Stimulated activated CD4-positive, alpha-beta T cell treated with anti-CD3 and anti-CD28 coated beads, Interleukin-12 subunit alpha, Interleukin-12 subunit beta, amount 100 ng/mL, for 24 hours (primary cell): ENCODE results near the gene LILRA5.
"Not testable (repeated sequence)": the region's sequence is repeated elsewhere in the genome, so short reads cannot be mapped to it uniquely, and the experiment has no call there.

Experiments used
- DNase-seq, 2 experiments: peaks; one replicate each; pipeline ENCODE4 v3.0.0-alpha.2; 2020; ENCODE audit warnings: low read depth in 2 of 2

LILRA5 gene

DNA sequence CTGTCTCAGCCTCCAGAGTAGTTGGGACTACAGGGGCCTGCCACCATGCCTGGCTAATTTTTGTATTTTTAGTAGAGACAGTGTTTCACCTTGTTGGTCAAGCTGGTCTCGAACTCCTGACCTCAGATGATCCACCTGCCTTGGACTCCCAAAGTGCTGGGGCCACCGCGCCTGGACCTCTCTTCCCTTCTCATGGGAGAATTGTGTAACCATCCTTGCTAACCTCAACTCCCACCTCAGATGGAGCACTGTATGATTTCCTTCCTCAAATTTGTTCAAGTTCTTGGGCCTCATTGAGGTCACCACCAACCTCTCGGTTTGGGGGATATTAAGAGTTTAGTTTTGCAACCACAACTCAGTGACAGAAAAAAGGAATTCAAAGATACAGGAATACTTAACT lies 10.7 kb downstream of the LILRA5 start:
- no peak for DNase-seq

DNA sequence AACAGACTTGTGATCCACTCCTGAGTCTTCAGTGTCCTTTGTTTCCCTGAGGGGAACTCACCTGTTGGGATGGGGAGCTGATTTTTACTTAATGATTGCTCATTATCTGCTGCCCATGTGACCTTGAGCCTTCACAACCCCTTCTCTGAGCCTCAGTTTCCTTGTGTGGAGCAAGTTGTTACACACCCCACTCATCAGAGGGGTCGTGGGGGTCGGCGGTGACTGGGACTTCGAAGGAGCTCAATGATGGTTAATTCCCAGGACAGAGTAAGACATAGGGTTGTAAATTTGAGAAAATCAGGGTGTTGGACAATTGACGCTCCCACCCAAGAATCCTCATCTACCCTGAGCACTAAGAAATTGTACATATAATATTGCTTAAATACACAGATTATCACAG lies 13.5 kb downstream of the LILRA5 start:
- no peak for DNase-seq

DNA sequence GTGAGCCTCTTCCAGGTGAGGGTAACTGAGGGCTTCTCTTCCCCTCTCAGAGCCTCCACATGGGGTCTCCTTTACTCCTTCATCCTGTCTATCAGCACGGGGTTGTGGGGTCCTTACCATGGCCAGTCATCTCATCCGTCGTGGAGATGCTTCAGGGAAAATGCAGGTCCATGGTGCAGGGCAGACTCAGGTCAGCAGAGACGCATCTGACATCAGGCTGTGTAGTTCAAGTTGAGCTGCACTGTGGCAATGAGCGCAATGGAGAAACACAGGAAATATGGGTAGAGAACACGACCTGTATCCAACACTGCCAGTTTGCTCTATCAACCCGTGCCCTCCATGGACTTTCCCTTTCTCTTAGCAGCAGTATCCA lies 13.9 kb downstream of the LILRA5 start:
- DNase-seq = no peak

DNA sequence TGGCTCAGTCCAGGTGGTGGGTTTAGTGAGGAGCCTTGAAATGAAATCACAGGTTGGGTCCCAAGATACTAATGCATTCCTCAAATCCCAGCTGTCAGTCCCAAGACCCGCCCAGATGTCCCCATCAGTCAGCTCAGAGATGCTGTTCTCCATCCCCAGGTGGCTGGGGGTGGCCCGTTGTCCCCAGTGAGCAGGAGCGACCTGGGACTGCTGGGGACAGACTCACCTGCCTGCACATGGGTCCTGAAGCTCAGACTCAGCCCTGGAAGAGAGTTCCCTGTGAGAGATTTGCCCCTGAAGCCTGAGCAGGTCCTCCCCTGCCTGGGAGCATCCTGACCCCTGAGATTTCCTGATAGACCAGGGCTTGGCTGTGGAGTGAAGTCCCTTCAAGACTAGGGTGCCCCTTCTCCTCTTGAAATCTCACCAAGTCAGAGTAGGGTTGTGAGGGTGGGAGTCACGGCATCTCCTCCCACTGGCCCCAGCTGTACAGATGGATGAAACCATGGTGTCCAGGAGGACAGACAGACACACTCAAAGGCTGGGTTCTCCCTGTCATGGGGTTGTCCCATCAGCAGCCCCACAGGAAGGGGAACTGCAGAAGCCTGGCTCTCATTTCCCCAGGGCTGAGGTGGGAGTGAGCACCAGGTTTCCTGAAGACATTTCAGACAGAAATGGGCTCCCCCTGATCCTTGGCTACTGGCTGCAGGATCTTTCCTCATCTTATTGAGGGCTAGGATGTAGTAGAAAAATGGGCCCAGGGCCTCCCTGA lies 14.4 kb downstream of the LILRA5 start:
- DNase-seq = no peak

DNA sequence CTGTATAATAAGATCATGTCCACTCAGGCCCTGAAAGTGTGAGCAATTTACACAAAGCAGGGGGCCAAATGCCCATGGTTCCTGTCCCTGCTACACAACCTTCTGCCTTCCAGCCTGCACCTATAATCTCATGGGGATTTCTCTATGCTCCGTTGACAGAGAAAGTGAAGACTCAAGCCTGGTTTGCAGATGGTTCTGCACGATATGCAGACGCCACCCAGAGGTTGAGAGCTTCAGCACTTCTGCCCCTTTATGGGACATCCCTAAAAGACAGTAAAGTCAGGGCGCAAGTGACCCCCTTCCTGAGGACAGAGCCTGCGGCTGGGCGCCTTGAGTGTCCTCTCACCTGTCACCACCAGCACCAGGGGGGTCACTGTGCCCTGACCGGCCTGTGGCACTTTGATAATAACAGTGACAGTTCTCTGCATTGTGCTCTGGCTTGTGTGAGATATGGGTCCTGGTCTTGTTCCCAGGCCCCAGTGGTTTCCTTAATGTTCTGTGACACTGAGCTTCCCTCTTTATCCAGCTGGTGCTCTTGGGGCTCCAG lies 15.1 kb downstream of the LILRA5 start:
- DNase-seq = no peak

DNA sequence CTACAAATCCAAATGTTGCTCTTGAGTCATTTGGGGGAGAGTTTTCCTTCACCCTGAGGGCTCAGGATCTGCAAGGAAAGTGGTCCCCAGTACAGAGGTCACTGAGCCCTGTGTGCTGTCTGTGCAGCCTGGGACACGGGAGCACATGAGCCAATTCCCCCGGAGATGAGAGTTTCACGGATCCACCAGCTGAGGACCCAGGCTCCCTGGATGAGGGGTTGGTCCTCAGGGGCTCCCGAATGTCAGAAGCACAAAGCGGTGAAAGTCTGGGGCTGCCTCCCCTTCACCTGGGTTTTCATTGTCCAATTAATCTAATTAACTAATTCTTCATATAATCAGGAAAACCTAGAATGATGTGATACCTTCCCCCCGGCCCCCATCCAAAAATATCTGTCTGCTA lies 18.4 kb downstream of the LILRA5 start:
- DNase-seq = no peak

DNA sequence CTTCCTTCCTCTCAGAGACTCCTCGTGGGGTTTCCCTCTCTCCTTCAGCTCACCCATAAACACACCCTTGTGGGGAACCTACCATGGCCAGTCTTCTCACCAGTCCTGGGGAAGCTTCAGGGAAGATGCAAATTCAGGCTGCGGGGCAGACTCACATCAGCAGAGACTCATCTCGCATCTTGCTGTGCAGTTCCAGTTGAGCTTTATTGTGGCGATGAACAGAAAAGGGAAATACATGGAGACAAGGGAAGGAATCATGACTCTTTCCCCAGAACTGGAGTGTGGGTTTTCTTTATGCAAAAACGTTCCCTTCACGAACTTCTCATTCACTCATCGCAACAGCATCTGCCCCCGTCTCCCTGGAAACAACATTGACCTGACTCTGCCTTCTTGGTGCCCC lies 23.8 kb downstream of the LILRA5 start:
- DNase-seq = not testable (repeated sequence)

DNA sequence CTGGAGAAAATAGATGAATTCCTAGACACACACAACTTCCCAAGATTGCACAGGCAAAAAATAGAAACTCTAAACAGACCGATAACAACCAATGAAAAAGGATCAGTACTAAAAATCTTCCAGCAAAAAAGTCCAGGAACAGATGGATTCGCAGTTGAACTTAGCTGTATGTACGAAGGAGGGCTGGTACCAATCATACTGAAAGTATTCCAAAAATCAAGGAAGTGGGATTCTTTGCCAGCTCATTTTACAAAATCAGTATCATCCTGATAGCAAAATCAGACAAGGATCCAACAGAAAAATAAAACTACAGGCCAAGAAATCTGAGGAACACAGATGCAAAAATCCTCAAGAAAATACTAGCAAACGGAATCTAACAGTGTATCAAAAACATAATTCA lies 25.5 kb downstream of the LILRA5 start:
- no peak for DNase-seq

DNA sequence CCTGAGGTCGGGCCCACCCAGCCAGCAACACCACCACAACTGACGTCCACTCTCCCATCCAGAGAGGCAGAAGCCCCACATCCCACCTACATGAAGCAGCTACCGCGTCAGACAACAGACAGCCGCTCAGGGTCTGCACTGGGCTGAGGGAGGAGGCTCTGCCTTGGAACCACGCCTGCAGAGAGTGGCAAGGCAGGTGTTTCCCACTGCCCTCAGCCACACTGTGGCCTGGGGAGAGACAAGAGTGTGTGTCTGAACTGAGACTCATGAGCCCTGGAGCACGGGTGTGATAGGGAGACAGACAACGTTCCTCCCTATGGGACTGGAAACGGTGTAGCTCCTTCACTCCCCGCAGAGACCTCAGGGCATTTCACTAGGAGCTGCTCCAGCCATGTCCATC lies 26.7 kb downstream of the LILRA5 start:
- not testable (repeated sequence) for DNase-seq

DNA sequence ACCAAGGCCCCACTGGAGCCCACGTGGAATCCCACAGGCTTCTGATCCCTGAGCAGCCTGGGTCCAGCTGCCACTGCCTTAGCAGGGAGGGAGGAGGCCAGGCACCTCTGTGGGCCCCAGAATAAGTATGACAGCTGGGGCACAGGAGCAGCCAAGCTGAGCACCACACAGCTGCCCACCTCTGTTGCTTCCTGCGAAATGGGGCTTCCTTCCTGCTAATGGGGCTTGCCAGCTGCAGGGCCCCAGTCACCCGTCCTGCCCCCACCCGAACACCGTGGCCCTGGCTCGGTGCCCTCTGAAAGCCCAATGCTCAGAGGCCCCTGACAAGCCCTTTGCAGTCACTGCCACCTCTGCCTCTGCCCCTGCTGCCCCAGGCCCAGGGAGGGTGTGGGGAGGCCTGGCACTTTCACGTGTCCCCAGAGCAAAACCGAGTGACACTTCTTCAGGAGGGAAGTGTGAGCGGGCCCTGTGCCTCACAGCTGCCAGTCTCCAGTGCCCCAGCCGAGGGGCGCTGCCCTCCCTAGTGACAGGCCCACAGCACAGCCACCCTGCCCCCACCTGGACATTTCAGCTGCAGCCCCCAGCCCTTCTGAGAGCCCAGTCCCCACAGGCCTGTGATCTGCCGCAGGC lies 27.4 kb downstream of the LILRA5 start:
- not testable (repeated sequence) for DNase-seq

DNA sequence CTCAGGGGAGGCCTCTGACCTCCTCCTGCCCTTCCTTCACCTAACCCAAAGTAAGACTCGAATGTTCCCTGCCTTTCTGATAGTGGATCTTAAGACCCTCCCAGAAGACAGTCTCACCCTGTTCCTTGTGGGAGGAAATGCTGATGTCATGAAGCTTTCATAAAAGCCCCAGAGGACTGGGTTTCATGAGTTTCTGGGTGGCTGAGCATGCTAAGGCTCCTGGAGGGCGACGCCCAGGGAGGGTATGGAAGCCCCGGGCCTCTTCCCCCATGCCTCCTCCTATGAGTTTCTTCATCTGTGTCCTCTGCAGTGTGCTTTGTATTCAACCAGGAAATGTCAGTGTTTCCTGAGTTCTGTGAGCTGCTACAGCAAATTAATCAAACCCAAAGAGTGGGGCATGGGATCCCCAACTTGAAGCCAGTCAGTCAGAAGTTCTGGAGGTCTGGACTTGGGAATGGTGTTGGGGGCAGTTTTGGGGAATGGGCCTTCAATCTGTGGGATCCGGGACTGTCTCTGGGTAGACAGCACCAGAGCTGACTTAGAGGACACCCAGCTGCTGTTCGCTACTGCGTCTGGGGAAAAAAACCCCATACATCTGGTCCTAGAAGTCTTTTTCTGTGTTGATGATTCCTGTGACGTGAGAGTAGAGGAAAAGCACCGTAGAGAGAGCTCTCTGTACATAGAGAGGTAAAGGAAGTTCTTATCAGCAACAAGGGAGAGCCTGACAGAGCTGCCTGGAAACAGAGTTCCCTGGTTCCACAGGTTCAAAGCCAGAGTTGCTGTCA lies 30.1 kb downstream of the LILRA5 start:
- no peak for DNase-seq

DNA sequence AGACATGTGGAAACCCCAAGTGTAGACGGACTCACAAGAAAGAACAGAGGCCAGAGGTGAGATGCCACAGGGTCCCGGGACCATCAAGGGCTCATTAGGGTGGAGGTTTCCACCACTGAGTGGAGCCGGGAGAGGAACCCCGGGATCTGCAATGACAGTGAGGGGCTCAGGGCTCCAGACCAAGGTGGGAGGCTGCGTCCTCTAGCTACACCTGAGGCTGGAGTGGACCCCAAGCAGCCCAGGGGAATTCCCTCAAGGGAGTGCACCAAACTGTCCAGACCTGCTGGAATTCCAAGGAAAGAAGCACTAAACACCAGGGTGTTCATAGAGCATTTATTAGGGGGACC lies 31.3 kb downstream of the LILRA5 start:
- DNase-seq = not testable (repeated sequence)

DNA sequence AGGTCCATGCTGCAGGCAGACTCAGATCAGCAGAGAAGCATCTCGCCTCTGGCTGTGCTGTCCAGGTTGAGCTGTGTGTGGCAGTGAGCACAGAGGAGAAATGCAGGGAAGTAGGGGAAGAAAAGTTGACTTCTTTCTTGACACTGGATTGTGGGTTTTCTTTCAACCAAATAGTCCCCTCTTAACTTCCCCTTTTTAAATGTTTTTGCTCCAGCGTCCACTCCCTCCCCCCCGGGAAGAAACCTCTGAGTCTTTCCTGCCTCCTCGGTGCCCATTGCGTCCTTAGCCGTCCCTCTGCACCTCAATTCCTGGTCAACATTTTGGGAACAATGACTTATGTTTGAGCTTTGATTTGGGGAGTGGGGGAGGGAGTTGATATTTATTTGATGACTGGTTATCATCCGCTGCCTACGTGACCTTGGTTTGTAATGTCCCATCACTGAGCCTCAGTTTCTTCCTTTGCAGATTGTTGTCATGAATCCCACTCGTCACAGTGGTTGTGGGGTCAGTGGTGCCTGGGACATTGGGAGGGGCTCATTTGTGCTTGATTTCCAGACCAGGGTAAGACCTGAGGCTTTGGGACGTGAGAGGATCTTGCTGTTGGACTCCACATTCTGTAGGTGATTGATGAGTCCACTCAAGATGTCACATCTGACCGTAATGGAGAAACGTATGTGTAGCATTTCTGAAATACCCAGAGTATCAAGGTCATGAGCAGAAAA lies 31.8 kb downstream of the LILRA5 start, which contains the start of gene LILRB2:
Gene LILRB2 (minus strand): TSS at position 104 of the 722 bp plus-strand sequence. CDS start 614 bp downstream, outside the sequence.
- DNase-seq = no peak

DNA sequence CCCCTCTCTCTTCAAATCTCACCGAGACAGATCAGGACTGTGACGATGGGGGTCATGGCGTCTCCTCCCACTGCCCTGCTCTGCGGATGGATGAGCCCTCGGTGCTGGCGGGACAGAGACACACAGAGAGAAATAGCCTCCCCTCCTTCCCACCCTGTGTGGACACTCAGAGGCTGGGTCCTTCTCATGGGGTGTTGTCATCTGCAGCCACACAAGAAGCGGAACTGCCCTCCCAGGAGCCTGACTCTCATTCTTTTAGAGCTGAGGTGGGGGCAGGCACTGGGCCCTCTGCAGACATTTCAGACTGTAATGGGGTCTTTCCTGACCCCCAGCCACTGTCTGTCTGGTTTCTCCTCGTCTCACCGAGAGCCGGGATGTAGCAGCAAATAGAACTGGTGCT lies 32.5 kb downstream of the LILRA5 start:
- DNase-seq = not testable (repeated sequence)

DNA sequence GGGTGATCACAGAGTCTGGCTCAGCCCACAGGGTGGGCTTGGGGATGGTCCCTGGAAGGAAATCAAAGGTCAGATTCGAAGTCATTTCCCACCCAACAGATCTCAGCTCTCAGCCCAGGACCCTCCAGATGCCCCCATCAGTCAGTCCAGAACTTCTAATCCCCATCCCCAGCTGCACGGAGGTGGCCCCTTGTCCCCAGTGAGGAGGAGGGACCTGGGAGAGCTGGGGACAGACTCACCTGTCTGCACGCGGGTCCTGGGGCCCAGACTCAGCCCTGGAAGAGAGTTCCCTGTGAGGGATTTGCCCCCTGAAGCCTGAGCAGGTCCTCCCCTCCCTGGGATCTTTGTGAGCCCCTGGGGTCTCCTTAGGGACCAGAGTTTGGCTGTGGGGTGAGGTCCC lies 32.9 kb downstream of the LILRA5 start:
- not testable (repeated sequence) for DNase-seq

DNA sequence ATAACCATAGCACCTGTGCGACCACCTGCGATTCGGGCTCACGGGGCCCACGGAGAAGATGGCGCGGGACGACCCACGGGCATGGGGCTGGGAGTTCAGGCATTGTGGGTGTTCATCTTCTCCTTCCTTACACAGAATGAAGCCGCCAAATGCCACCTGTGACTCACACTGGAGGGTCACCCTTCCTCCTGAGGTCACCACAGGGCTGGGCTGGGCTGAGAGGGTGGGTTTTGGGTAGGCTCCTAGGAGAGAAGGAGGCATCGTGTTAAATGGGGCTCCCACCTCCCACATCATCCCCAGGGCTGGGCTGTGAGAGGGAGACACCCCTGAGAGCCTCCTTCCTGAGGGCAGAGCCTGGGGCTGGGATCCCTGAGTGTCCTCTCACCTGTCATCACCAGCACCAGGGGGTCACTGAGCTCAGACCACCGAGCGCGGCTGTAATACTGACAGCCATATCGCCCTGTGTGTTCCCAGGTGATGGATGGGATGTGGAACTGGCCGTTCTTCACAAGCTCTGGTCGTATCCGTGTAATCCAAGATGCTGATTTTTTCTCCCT lies 33.5 kb downstream of the LILRA5 start:
- DNase-seq = no peak

DNA sequence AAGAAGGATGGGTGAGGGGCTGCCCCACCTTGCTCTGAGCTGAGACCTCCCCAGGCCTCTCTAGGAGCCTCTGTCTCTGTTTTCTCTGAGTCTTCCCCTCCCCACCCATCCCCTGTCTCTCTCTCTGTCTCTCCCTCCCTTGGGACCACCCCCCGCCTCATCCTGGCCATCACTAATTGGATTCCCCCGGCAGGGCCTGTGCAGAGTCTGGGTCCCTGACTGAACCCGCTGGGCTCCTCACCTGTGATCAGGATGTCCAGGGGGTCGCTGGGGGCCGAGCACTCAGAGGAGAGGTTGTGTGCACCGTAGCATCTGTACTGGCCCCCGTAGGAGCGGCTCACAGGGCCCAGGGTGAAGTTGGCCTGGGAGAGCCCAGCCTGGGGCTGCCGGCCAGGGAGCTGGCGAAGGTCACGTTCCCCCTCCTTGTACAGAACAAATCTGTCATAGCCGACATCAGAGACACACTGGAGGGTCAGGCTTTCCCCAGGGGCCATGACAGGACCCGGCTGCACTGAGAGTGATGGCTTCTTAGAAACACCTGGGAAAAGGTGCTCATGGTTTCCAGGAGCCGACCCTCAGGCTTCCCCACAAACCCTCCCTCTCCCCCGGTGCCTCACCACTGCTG lies 34.3 kb downstream of the LILRA5 start:
- DNase-seq = not testable (repeated sequence)

DNA sequence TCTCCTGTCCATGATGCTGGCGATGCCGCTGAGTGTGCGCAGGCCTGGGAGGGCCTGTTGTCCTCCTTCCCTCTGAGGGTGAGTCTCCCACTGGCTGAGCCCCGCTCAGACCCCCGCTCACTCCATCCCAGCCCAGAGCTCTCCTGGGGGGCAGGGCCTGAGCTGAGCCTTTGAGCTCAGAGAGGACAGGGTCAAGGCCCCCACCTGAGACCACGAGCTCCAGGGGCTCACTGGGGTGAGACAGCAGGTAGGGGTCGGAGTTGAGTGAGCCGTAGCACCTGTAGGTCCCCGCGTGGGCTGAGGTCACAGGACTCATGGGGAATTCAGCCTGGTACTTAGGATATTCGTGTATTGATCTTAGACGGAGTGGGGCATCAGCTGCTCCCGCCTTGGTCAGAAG lies 34.9 kb downstream of the LILRA5 start:
- not testable (repeated sequence) for DNase-seq

DNA sequence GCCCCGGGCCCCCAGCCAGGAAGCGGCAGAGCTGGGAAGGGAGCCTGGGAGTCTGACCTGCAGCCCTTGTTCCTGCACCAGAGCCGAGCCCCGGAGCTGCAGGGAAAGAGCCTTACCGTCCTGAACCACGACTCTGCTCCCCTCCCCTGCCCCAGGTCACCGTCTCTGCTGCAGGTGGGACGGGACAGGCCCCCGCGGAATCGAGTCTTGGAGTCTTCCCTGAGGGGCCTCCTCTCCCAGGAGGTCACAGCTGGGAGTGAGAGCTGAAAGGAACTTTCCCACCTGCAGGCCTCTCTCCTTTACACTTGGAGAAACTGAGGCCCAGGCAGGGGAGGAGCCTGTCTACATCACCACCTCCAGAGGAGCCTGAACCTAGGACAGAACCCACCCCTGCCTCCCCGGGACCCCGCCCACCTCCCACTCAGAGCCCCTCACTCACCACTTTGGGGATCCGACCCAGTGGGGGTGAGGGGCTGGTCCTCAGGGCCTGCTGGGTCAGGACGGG lies 35.8 kb downstream of the LILRA5 start:
- not testable (repeated sequence) for DNase-seq

DNA sequence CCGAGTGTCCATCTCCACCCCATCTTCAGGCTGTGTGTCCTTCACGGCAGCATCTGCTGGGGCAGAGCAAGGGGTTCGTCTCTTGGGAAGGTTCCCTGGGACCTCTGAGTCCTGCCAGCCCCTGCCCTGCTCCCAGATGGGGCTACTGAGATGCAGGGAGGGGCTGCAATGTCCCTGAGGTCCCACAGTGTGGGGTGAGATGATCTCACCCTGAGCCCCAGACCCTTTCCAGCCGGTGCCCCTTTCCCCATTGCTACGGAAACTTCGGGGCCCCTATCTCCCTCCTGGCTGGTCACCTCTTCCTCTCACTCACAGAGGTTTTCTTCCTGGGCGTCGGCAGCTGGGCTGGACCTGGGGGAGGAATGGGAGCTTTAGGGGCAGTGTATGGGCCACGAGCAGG lies 37.0 kb downstream of the LILRA5 start:
- DNase-seq = no peak

DNA sequence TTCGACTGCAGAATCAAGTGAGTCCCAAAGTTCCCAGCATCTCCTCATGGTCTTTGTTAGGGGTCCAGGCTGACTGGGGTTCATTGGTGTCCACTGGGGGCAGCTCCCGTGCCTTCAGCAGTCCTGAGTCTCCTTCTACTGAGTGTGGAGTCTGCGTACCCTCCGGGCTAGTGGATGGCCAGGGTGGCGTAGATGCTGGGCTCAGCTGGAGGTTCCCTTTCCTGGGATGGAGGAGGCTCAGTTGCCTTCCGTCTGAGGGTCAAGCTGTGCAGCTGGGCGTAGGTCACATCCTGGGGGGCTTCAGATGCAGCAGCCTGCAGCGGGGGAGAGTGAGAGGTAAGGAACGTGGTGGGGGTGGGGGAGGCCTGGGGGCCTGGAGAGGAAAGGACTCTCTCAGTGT lies 38.5 kb downstream of the LILRA5 start:
- not testable (repeated sequence) for DNase-seq
